ENCODE results near the gene ARID5B. TPM values are rescaled to one million over a fixed set of nuclear protein-coding genes. Genes with fewer than 3 reads are reported as not detected.
A peak's percentile ranks its signal among the peaks of the same experiment; 100 is the strongest.

The ARID5B gene
- total RNA-seq, 2 donors from 2014 or later: 60.7 to 80.4 TPM

GRCh38 chr10:62075414-62075813 lies 173.9 kb downstream of the ARID5B start:
- no peaks in the 10 kb centered on the region for H3K9me3 ChIP-seq
- ATAC-seq (ENCODE audit: insufficient number of reproducible peaks, low FRiP score, low read depth) (no peak), DNase-seq (ENCODE audit: low spot score) (no peak)
- TF ChIP-seq CTCF (IDR thresholded peaks at IDR 0.05): no peak
- peaks cover 55 to 93% of the 10 kb centered on the region in 2 donors for H3K4me1 ChIP-seq (ENCODE audit: control insufficient read depth in 1 of 2, low read depth in 2 of 2)
- H3K36me3 ChIP-seq: peaks cover 13% of the 10 kb centered on the region
- H3K4me3 ChIP-seq: no peak overlapping the region
- no peaks in the 10 kb centered on the region for H3K27me3 ChIP-seq (replicated peaks; ENCODE audit: insufficient read depth)
- peak overlapping the region; percentile 24 to 54 for H3K27ac ChIP-seq

GRCh38 chr10:62075912-62076311 lies 174.4 kb downstream of the ARID5B start:
- ATAC-seq (ENCODE audit: insufficient number of reproducible peaks, low FRiP score, low read depth) (no peak), DNase-seq (ENCODE audit: low spot score) (no peak)
- H3K4me3 ChIP-seq: no peak overlapping the region
- TF ChIP-seq CTCF (IDR thresholded peaks at IDR 0.05): no peak
- peaks cover 57 to 94% of the 10 kb centered on the region in 2 donors for H3K4me1 ChIP-seq (ENCODE audit: control insufficient read depth in 1 of 2, low read depth in 2 of 2)
- H3K9me3 ChIP-seq: no peaks in the 10 kb centered on the region
- peaks cover 10% of the 10 kb centered on the region for H3K36me3 ChIP-seq
- no peaks in the 10 kb centered on the region for H3K27me3 ChIP-seq (replicated peaks; ENCODE audit: insufficient read depth)
- peak overlapping the region; percentile 24 to 54 for H3K27ac ChIP-seq

GRCh38 chr10:62076891-62077290 lies 175.4 kb downstream of the ARID5B start:
- TF ChIP-seq CTCF (IDR thresholded peaks at IDR 0.05): no peak
- Histone ChIP-seq H3K27ac (peak overlapping the region; percentile 54 to 59), H3K9me3 (no peaks in the 10 kb centered on the region), H3K27me3 (replicated peaks; ENCODE audit: insufficient read depth) (no peaks in the 10 kb centered on the region), H3K36me3 (peaks cover 6% of the 10 kb centered on the region), H3K4me3 (peak overlapping the region; percentile 19), H3K4me1 (ENCODE audit: control insufficient read depth in 1 of 2, low read depth in 2 of 2) (peaks cover 67 to 96% of the 10 kb centered on the region in 2 donors)
- no peak for DNase-seq (ENCODE audit: low spot score)
- no peak for ATAC-seq (ENCODE audit: insufficient number of reproducible peaks, low FRiP score, low read depth)

GRCh38 chr10:62077330-62078015 lies 176.0 kb downstream of the ARID5B start:
- H3K9me3 ChIP-seq: no peaks in the 10 kb centered on the region
- H3K4me3 ChIP-seq: no peak overlapping the region
- peak overlapping the region; percentile 54 to 59 for H3K27ac ChIP-seq
- ATAC-seq (ENCODE audit: insufficient number of reproducible peaks, low FRiP score, low read depth) (no peak), DNase-seq (ENCODE audit: low spot score) (no peak)
- H3K36me3 ChIP-seq: peaks cover 2% of the 10 kb centered on the region
- no peaks in the 10 kb centered on the region for H3K27me3 ChIP-seq (replicated peaks; ENCODE audit: insufficient read depth)
- peaks cover 69 to 96% of the 10 kb centered on the region in 2 donors for H3K4me1 ChIP-seq (ENCODE audit: control insufficient read depth in 1 of 2, low read depth in 2 of 2)
- no peak for TF ChIP-seq CTCF (IDR thresholded peaks at IDR 0.05)

- ATAC-seq (ENCODE audit: insufficient number of reproducible peaks, low FRiP score, low read depth): no peak
- H3K4me3 ChIP-seq: no peak overlapping the region
- TF ChIP-seq CTCF (IDR thresholded peaks at IDR 0.05): no peak
- no peaks in the 10 kb centered on the region for H3K36me3 ChIP-seq
- no peaks in the 10 kb centered on the region for H3K27me3 ChIP-seq (replicated peaks; ENCODE audit: insufficient read depth)
- peaks cover 70 to 96% of the 10 kb centered on the region in 2 donors for H3K4me1 ChIP-seq (ENCODE audit: control insufficient read depth in 1 of 2, low read depth in 2 of 2)
- H3K27ac ChIP-seq: peak overlapping the region; percentile 31 to 85
- DNase-seq (ENCODE audit: low spot score): no peak
- H3K9me3 ChIP-seq: no peaks in the 10 kb centered on the region
These were observed 178.5 kb downstream of the ARID5B start for GRCh38 chr10:62079885-62080559.

All from thoracic aorta (tissue), 2 donors.